SK-N-SH (cell line): ENCODE results near the gene MARCHF10.

ENCODE experiments used
- RFX5 ChIP-seq: IDR thresholded peaks from 2 replicates; pipeline ENCODE4 v1.6.1; 2012; ENCODE audit warnings: mild to moderate bottlenecking, improper control_type of control experiment, low read length
- TF ChIP-seq, protein P1 (sequence below): fragments of 200-600 bp; sonication (generic); IDR thresholded peaks from 2 replicates; pipeline ENCODE4 v1.6.1; 2017; ENCODE audit warnings: antibody characterized with exemption, mild to moderate bottlenecking, moderate library complexity
- TF ChIP-seq, protein P2 (sequence below): fragments of 150-350 bp; IDR thresholded peaks from 2 replicates; pipeline ENCODE4 v1.6.1; 2017; ENCODE audit warnings: antibody characterized with exemption, low read length, low read depth, borderline replicate concordance

DNA sequence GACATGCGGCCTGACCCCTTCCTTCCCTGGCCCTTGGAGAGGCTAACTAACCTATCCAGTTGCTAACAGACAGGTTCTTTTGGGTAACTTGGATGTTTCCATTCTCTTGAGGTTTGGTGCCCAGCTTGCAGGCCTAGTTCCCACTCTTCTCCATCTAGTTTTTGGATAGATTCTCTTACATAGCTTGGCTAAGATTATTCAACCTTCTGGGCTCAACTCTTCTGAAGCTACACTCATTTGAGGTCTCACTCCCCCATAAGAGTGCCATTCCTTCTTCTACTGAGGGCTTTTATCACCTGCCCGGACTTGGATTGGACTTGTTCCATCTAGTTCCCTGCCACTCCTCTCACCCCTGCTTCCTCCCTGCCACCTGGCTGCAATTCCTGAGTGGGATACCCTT lies 44.1 kb upstream of the MARCHF10 start:
- TF ChIP-seq, protein P1, sequence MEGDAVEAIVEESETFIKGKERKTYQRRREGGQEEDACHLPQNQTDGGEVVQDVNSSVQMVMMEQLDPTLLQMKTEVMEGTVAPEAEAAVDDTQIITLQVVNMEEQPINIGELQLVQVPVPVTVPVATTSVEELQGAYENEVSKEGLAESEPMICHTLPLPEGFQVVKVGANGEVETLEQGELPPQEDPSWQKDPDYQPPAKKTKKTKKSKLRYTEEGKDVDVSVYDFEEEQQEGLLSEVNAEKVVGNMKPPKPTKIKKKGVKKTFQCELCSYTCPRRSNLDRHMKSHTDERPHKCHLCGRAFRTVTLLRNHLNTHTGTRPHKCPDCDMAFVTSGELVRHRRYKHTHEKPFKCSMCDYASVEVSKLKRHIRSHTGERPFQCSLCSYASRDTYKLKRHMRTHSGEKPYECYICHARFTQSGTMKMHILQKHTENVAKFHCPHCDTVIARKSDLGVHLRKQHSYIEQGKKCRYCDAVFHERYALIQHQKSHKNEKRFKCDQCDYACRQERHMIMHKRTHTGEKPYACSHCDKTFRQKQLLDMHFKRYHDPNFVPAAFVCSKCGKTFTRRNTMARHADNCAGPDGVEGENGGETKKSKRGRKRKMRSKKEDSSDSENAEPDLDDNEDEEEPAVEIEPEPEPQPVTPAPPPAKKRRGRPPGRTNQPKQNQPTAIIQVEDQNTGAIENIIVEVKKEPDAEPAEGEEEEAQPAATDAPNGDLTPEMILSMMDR, result no peak
- no peak for TF ChIP-seq RFX5
- TF ChIP-seq, protein P2, sequence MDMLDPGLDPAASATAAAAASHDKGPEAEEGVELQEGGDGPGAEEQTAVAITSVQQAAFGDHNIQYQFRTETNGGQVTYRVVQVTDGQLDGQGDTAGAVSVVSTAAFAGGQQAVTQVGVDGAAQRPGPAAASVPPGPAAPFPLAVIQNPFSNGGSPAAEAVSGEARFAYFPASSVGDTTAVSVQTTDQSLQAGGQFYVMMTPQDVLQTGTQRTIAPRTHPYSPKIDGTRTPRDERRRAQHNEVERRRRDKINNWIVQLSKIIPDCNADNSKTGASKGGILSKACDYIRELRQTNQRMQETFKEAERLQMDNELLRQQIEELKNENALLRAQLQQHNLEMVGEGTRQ, result no peak
